Bronchial smooth muscle cell (primary cell): ENCODE data around the gene REG3G. TPM values are rescaled to one million over a fixed set of nuclear protein-coding genes. Genes with fewer than 3 reads are reported as not detected.

Source experiments
- total RNA-seq: library from RNA; depleted of rRNA; stranded (reverse); fragments of >200 nt; gene quantifications from 2 replicates; pipeline ENCODE4 v1.2.1, GENCODE V29; 2014

REG3G gene
- total RNA-seq, result not detected in 2 replicates

DNA sequence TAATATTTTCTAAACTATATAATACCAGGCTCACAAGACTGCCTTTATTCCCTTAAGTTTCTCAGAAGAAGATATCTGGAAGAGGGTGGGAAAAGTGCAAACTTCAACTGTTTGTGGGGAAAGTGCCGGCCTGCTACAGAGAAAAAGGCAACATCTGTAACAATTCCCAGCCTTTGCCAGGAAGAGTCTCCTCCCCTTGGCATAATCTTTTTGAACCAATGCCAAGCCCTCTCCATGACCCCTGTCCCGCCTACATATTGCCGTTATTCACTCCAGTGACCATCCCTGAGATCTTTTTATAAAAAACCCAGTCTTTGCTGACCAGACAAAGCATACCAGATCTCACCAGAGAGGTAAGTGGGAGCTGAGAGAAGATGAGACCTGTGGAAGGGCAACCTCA lies at the start of gene REG3G:
Gene REG3G, plus strand, starts transcription at position 282 of the 400 bp plus-strand sequence. CDS start 392 bp downstream, outside the sequence.

Other genes starting within 250 kb of the REG3G start
- not detected in 2 replicates for gene REG1B, start 62.3 kb downstream of the REG3G start, total RNA-seq
- not detected in 2 replicates for gene REG1A, start 94.8 kb downstream of the REG3G start, total RNA-seq
- gene REG3A, start 134.1 kb downstream of the REG3G start, total RNA-seq, result not detected in 2 replicates